Lower leg skin (tissue), 4 donors: ENCODE results near the gene CCDC71. TPM values are rescaled to one million over a fixed set of nuclear protein-coding genes. Genes with fewer than 3 reads are reported as not detected.

Experiments used
- DNase-seq, 2 donors: peaks; one replicate each; pipeline ENCODE4 v3.0.0-alpha.2; 2019; ENCODE audit warnings: low spot score in 2 of 2
- H3K4me3 ChIP-seq: fragments of 200-600 bp; sonication (generic); 2 replicates; pipeline ENCODE4 v1.5.1; 2017; ENCODE audit warnings: mild to moderate bottlenecking, low read depth; ENCODE audit not compliant: poor library complexity, severe bottlenecking
- CTCF ChIP-seq, 3 donors: fragments of 450-650 bp; IDR thresholded peaks; one replicate each; pipeline ENCODE4 v1.5.1; 2016; ENCODE audit warnings: antibody characterized with exemption in 3 of 3, mild to moderate bottlenecking in 3 of 3, moderate library complexity in 2 of 3
- POLR2A ChIP-seq, 2 donors: fragments of 450-650 bp; IDR thresholded peaks; one replicate each; pipeline ENCODE4 v1.6.1; 2016 to 2017; ENCODE audit warnings: antibody characterized with exemption in 2 of 2, mild to moderate bottlenecking in 1 of 2, moderate library complexity in 1 of 2
- WGBS, 2 donors: methylation state at CpG; one replicate each; pipeline ENCODE4 v1.1.5; 2018; 5-methylcytosine and 5-hydroxymethylcytosine counted together
- intact Hi-C: fragments of 100-400 bp; cut with DNase I; formaldehyde crosslinking; loops from one replicate; pipeline ENCODE4 v1.15.0; 2023; ENCODE audit warnings: low total_unique reads
- total RNA-seq, 4 donors: library from RNA; depleted of rRNA; stranded (reverse); fragments of >200 nt; gene quantifications; one replicate each; pipeline ENCODE4 v1.1.0, GENCODE V29; 2016

CCDC71 gene
- total RNA-seq, 4 donors from 2014 or later: 28.0 to 39.9 (median 33.7) TPM

GRCh38 chr3:49173116-49173791 lies 7.1 kb upstream of the CCDC71 start:
- TF ChIP-seq POLR2A (IDR thresholded peaks at IDR 0.05) (no peak), CTCF (IDR thresholded peaks at IDR 0.05) (no peak)
- H3K4me3 ChIP-seq: no peak overlapping the region
- intact Hi-C loops: loop anchor here (10.0 kb wide), 1 partner anchor 272 kb away; no protein-coding TSS in a partner anchor
- DNase-seq: no peak
- WGBS, 2 donors: 18 to 35% methylated on average over 3 of the region's 3 CpGs

- 38 to 54% methylated on average over 7 of the region's 7 CpGs for WGBS, 2 donors
- intact Hi-C loops: loop anchor here (10.0 kb wide), 1 partner anchor 272 kb away; no protein-coding TSS in a partner anchor
- H3K4me3 ChIP-seq: no peak overlapping the region
- no peak for DNase-seq
- no peak for TF ChIP-seq CTCF (IDR thresholded peaks at IDR 0.05)
- no peak for TF ChIP-seq POLR2A (IDR thresholded peaks at IDR 0.05)
Measured at GRCh38 chr3:49172551-49173041, 6.5 kb upstream of the CCDC71 start.

DNA sequence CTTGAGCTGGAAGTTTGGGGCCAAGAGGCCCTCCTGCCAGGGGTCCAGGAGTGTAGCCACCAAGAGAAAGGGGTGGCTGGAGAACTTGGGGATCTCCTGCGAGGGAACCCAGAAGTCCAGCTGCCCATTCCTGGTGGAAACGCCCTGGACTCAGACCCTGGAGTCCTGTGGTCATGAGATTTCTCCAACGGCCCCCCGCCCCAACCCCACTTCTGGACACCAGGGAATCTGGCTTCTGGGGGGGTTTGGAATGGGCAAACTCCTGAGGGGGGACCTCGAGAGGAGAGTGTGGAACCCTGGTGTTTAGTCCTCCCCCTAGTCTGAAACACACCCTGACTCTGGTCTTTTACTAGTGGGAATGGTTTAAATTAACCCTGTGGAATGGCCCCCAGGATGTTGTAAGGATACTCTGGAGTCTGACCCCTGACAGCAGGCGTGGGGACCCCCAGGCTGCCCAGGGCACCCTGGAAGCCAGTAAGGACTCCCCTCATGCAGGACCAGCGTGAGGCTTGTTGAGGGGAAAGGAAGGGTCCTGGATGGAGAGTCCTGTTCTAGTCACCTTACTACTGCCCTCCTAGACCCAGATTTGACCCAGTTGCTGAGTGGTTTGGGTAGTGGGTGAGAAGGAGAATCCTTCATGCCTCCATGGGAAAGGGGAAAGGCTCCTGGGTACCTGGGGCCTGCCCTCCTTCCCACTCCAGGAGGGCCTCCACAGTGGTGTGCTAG lies 5.8 kb upstream of the CCDC71 start:
- intact Hi-C loops: loop anchor here (10.0 kb wide), 1 partner anchor 273 kb away; no protein-coding TSS in a partner anchor
- H3K4me3 ChIP-seq: peak overlapping the region; percentile 49
- no peak for TF ChIP-seq POLR2A (IDR thresholded peaks at IDR 0.05)
- TF ChIP-seq CTCF (IDR thresholded peaks at IDR 0.05): no peak
- DNase-seq: no peak
- 14 to 24% methylated on average over 6 to 7 of the region's 7 CpGs for WGBS, 2 donors

- WGBS, 2 donors: 1% methylated on average over 24 to 39 of the region's 57 CpGs
- DNase-seq: peak; percentile 79 to 97
- TF ChIP-seq CTCF (IDR thresholded peaks at IDR 0.05) (peak in 1 of 3 donors; percentile 83), POLR2A (IDR thresholded peaks at IDR 0.05) (no peak)
- H3K4me3 ChIP-seq: peak within 1 kb of the TSS; percentile 49
- intact Hi-C loops: loop anchor here (10.0 kb wide), 1 partner anchor 274 kb away; no protein-coding TSS in a partner anchor
Measured at GRCh38 chr3:49171119-49171774, 5.1 kb upstream of the CCDC71 start, which contains the start of gene KLHDC8B. TSS of gene KLHDC8B (plus strand) at chr3:49171598. CDS start at chr3:49172770, 1,172 bp downstream.

DNA sequence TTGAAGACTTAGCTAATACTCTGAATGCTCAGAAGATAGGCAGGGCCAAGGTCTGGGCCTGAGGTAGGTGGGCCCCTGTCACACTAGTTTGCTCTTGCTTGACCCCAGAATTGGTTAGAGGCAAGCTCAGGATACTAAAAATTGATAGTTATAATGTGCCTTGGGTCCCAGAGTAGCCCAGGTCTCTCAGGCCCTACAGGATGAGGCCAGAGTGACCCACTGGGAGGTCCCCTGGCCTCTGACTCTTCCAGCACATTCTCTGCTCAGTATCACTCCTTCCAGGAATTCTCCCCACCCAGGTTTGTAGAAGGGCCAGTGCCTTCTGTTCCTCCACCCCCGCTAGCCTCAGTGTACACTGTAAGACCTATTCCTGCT lies 4.6 kb upstream of the CCDC71 start:
- 0% methylated on average over 1 of the region's 1 CpG for WGBS, 2 donors
- no peak for TF ChIP-seq POLR2A (IDR thresholded peaks at IDR 0.05)
- no peak for TF ChIP-seq CTCF (IDR thresholded peaks at IDR 0.05)
- intact Hi-C loops: loop anchor here (10.0 kb wide), 1 partner anchor 274 kb away; no protein-coding TSS in a partner anchor
- H3K4me3 ChIP-seq: no peak overlapping the region
- no peak for DNase-seq
